H9 (cell line): Measurements from ENCODE around the gene PTPN21. TPM values are rescaled to one million over a fixed set of nuclear protein-coding genes. Genes with fewer than 3 reads are reported as not detected.

Experiments
- DNase-seq: peaks from one replicate; pipeline ENCODE4 v3.0.0-alpha.2; 2017
- H2AFZ ChIP-seq: one replicate; pipeline ENCODE4 v1.6.1; 2013; ENCODE audit warnings: mild to moderate bottlenecking, low read length, control low read depth, moderate library complexity
- H2AK5ac ChIP-seq: 2 replicates; pipeline ENCODE4 v1.6.1; 2013; ENCODE audit warnings: low read length, control low read depth, mixed read lengths; ENCODE audit not compliant: insufficient read length
- H2BK120ac ChIP-seq: one replicate; pipeline ENCODE4 v1.6.1; 2013; ENCODE audit warnings: low read depth, mild to moderate bottlenecking, low read length, control low read depth, inconsistent platforms; ENCODE audit not compliant: poor library complexity, severe bottlenecking
- H2BK12ac ChIP-seq: 2 replicates; pipeline ENCODE4 v1.6.1; 2013; ENCODE audit warnings: low read length, control low read depth, mixed read lengths, low read depth; ENCODE audit not compliant: insufficient read length
- H2BK15ac ChIP-seq: 2 replicates; pipeline ENCODE4 v1.6.1; 2013; ENCODE audit warnings: low read depth, low read length, control low read depth
- H2BK20ac ChIP-seq: one replicate; pipeline ENCODE4 v1.6.1; 2013; ENCODE audit warnings: low read depth, mild to moderate bottlenecking, low read length, control low read depth, inconsistent platforms; ENCODE audit not compliant: poor library complexity, severe bottlenecking
- H2BK5ac ChIP-seq: 2 replicates; pipeline ENCODE4 v1.6.1; 2013; ENCODE audit warnings: low read length, control low read depth, mixed read lengths; ENCODE audit not compliant: insufficient read length
- H3K14ac ChIP-seq: 2 replicates; pipeline ENCODE4 v1.6.1; 2013; ENCODE audit warnings: low read length, control low read depth; ENCODE audit not compliant: insufficient read depth
- H3K18ac ChIP-seq: 2 replicates; pipeline ENCODE4 v1.6.1; 2013; ENCODE audit warnings: low read depth, mild to moderate bottlenecking, mixed read lengths, low read length, control low read depth; ENCODE audit not compliant: insufficient read length
- H3K23ac ChIP-seq: 2 replicates; pipeline ENCODE4 v1.6.1; 2013; ENCODE audit warnings: low read length, control low read depth, mixed read lengths, low read depth; ENCODE audit not compliant: insufficient read length
- H3K23me2 ChIP-seq: 2 replicates; pipeline ENCODE4 v1.6.1; 2013; ENCODE audit warnings: low read depth, mild to moderate bottlenecking, mixed read lengths, low read length, control low read depth; ENCODE audit not compliant: insufficient read length, poor library complexity, severe bottlenecking
- H3K27ac ChIP-seq: 2 replicates; pipeline ENCODE4 v1.5.1; 2013; ENCODE audit warnings: low read length, control low read depth, mixed read lengths, low read depth; ENCODE audit not compliant: insufficient read length
- H3K27me3 ChIP-seq: 2 replicates; pipeline ENCODE4 v1.6.1; 2013; ENCODE audit warnings: low read length, control low read depth, inconsistent platforms; ENCODE audit not compliant: insufficient read depth
- H3K4ac ChIP-seq: 2 replicates; pipeline ENCODE4 v1.6.1; 2013; ENCODE audit warnings: low read depth, mild to moderate bottlenecking, control low read depth, inconsistent platforms, low read length, moderate library complexity
- H3K4me1 ChIP-seq: 2 replicates; pipeline ENCODE4 v1.6.1; 2013; ENCODE audit warnings: low read length, control low read depth, inconsistent platforms; ENCODE audit not compliant: insufficient read depth
- H3K4me2 ChIP-seq: 2 replicates; pipeline ENCODE4 v1.6.1; 2013; ENCODE audit warnings: low read length, control low read depth, mixed read lengths; ENCODE audit not compliant: insufficient read length, insufficient read depth
- H3K56ac ChIP-seq: 2 replicates; pipeline ENCODE4 v1.6.1; 2013; ENCODE audit warnings: low read depth, mild to moderate bottlenecking, mixed read lengths, low read length, control low read depth; ENCODE audit not compliant: insufficient read length
- H3K79me1 ChIP-seq: 2 replicates; pipeline ENCODE4 v1.6.1; 2013; ENCODE audit warnings: low read depth, mild to moderate bottlenecking, moderate library complexity, low read length, control low read depth, inconsistent platforms; ENCODE audit not compliant: insufficient read depth, poor library complexity, severe bottlenecking
- H3K79me2 ChIP-seq: 2 replicates; pipeline ENCODE4 v1.6.1; 2013; ENCODE audit warnings: low read length, control low read depth, inconsistent platforms; ENCODE audit not compliant: insufficient read depth
- H3K9ac ChIP-seq: 2 replicates; pipeline ENCODE4 v1.6.1; 2013; ENCODE audit warnings: low read length, control low read depth, mixed read lengths; ENCODE audit not compliant: insufficient read length; ENCODE audit errors: extremely low read depth
- H3K9me3 ChIP-seq: one replicate; pipeline ENCODE4 v1.6.1; 2013; ENCODE audit warnings: low read depth, low read length, inconsistent platforms; ENCODE audit not compliant: control insufficient read depth
- H3T11ph ChIP-seq: one replicate; pipeline ENCODE4 v1.6.1; 2013; ENCODE audit warnings: mild to moderate bottlenecking, low read length, control low read depth, inconsistent platforms
- H4K20me1 ChIP-seq: one replicate; pipeline ENCODE4 v1.6.1; 2013; ENCODE audit not compliant: control insufficient read depth, insufficient read length, insufficient read depth
- H4K5ac ChIP-seq: 2 replicates; pipeline ENCODE4 v1.6.1; 2013; ENCODE audit warnings: low read depth, mild to moderate bottlenecking, mixed read lengths, low read length, control low read depth; ENCODE audit not compliant: insufficient read length
- H4K8ac ChIP-seq: replicated peaks from 2 replicates; pipeline ENCODE4 v1.6.1; 2013; ENCODE audit warnings: low read length, control low read depth, mixed read lengths, low read depth; ENCODE audit not compliant: insufficient read length
- H4K91ac ChIP-seq: 2 replicates; pipeline ENCODE4 v1.6.1; 2013; ENCODE audit warnings: low read depth, mild to moderate bottlenecking, moderate library complexity, mixed read lengths, low read length, control low read depth; ENCODE audit not compliant: insufficient read length
- H3K27ac Mint-ChIP-seq, 3 experiments: 2 replicates in 2 of 3; 3 replicates in 1 of 3; pipeline ENCODE4 v1.8.0; 2020 to 2021; ENCODE audit warnings: mixed read lengths in 3 of 3, mild to moderate bottlenecking in 1 of 3, moderate library complexity in 1 of 3
- H3K27me3 Mint-ChIP-seq: 2 replicates; pipeline ENCODE4 v1.8.0; 2021; ENCODE audit warnings: low read depth, mild to moderate bottlenecking, moderate library complexity, mixed read lengths
- H3K36me3 Mint-ChIP-seq, 3 experiments: 2 replicates in 2 of 3; 3 replicates in 1 of 3; pipeline ENCODE4 v1.8.0; 2020 to 2021; ENCODE audit warnings: low read depth in 3 of 3, mixed read lengths in 3 of 3; ENCODE audit not compliant: insufficient read depth in 1 of 3
- H3K4me1 Mint-ChIP-seq, 2 experiments: 2 replicates each; pipeline ENCODE4 v1.8.0; 2020; ENCODE audit warnings: mixed read lengths in 2 of 2
- H3K4me3 Mint-ChIP-seq, 2 experiments: 2 replicates in 1 of 2; 3 replicates in 1 of 2; pipeline ENCODE4 v1.8.0; 2020 to 2021; ENCODE audit warnings: mild to moderate bottlenecking in 2 of 2, mixed read lengths in 2 of 2, moderate library complexity in 1 of 2
- H3K9me3 Mint-ChIP-seq, 2 experiments: 2 replicates in 1 of 2; 3 replicates in 1 of 2; pipeline ENCODE4 v1.8.0; 2020; ENCODE audit warnings: mild to moderate bottlenecking in 2 of 2, mixed read lengths in 2 of 2, moderate library complexity in 1 of 2
- WGBS: extraction: QIAGEN DNeasy Blood & Tissue Kit; methylation state at CpG from one replicate; pipeline ENCODE4 v1.1.7; 2013; ENCODE audit warnings: missing lambda C conversion rate, low lambda C conversion rate, mixed read lengths; ENCODE audit not compliant: insufficient read length; ENCODE audit errors: extremely low coverage; 5-methylcytosine and 5-hydroxymethylcytosine counted together
- total RNA-seq: library from RNA; stranded (reverse); gene quantifications from 2 replicates; pipeline ENCODE4 v1.2.1, GENCODE V29; 2021
- TF ChIP-seq, protein P1 (sequence below): fragments of 200-600 bp; sonication (generic); conservative IDR thresholded peaks from 3 replicates; pipeline ENCODE4 v1.8.0; 2021; ENCODE audit warnings: antibody characterized with exemption, mild to moderate bottlenecking

PTPN21 gene
- total RNA-seq, 1 experiment from 2014 or later: 14.3 TPM

DNA sequence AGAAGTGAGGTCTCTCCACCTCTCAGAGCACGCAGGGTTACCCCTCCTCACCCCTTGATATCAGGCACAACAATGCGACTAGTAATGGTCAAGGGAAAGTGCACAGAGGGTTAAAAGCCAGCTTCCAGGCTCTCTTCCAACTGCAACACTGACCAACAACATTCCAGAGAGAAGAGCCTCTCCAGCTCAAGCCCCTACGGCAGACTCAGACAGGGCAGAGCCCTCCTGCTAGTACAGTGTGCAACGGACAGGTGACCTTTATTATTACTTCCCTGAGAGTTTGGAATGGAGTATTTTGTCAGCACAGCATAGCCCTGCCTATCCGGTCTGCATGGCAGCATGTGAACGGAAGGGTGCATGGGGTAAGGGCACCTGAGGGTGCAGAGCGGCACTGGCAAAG lies 73.0 kb downstream of the PTPN21 start:
- Histone ChIP-seq H4K8ac (no peak overlapping the region), H2BK12ac (no peak overlapping the region), H3K4me2 (no peak overlapping the region), H3K27me3 (no peaks in the 10 kb centered on the region), H3K27ac (no peak overlapping the region), H3K4me1 (no peaks in the 10 kb centered on the region; the same call in 1 of the 2 replicates), H3K23ac (no peak overlapping the region), H2BK20ac (no peak overlapping the region), H3K79me1 (no peaks in the 10 kb centered on the region), H4K5ac (no peak overlapping the region), H2BK120ac (no peak overlapping the region), H3T11ph (no peak overlapping the region), H4K91ac (no peak overlapping the region), H3K18ac (no peak overlapping the region), H3K79me2 (no peaks in the 10 kb centered on the region), H2AK5ac (no peak overlapping the region), H2BK5ac (no peak overlapping the region), H3K56ac (no peak overlapping the region), H2AFZ (no peak overlapping the region), H3K14ac (no peak overlapping the region), H3K9me3 (no peaks in the 10 kb centered on the region), H2BK15ac (no peak overlapping the region), H3K23me2 (no peaks in the 10 kb centered on the region), H4K20me1 (peaks cover 2% of the 10 kb centered on the region), H3K4ac (no peak overlapping the region), H3K9ac (no peak overlapping the region)
- peaks cover 10 to 43% (median 41%) of the 10 kb centered on the region in 3 experiments for H3K36me3 Mint-ChIP-seq
- no peaks in the 10 kb centered on the region for H3K27me3 Mint-ChIP-seq
- no peak for DNase-seq
- H3K9me3 Mint-ChIP-seq: no peaks in the 10 kb centered on the region
- peaks cover 42 to 45% of the 10 kb centered on the region in 2 experiments for H3K4me1 Mint-ChIP-seq
- WGBS: no CpG with 5 or more reads among the region's 7 CpGs
- H3K27ac Mint-ChIP-seq: peak overlapping the region; percentile 45 to 90 (median 82)
- TF ChIP-seq, protein P1, sequence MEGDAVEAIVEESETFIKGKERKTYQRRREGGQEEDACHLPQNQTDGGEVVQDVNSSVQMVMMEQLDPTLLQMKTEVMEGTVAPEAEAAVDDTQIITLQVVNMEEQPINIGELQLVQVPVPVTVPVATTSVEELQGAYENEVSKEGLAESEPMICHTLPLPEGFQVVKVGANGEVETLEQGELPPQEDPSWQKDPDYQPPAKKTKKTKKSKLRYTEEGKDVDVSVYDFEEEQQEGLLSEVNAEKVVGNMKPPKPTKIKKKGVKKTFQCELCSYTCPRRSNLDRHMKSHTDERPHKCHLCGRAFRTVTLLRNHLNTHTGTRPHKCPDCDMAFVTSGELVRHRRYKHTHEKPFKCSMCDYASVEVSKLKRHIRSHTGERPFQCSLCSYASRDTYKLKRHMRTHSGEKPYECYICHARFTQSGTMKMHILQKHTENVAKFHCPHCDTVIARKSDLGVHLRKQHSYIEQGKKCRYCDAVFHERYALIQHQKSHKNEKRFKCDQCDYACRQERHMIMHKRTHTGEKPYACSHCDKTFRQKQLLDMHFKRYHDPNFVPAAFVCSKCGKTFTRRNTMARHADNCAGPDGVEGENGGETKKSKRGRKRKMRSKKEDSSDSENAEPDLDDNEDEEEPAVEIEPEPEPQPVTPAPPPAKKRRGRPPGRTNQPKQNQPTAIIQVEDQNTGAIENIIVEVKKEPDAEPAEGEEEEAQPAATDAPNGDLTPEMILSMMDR: no peak
- no peak overlapping the region for H3K4me3 Mint-ChIP-seq
